Posterior cingulate gyrus (tissue), 11 donors: ENCODE results near the gene ELP2.
"Not testable (repeated sequence)": the region's sequence is repeated elsewhere in the genome, so short reads cannot be mapped to it uniquely, and the experiment has no call there.

Experiments used
- DNase-seq, 10 donors: peaks; one replicate each; pipeline versions ENCODE4 v3.0.0 to v3.0.0-alpha.2; 2020 to 2021; ENCODE audit warnings: mixed read lengths in 3 of 10
- intact Hi-C: fragments of 100-400 bp; cut with DNase I; formaldehyde crosslinking; loops from one replicate; pipeline ENCODE4 v1.15.1; 2023

ELP2 gene, protein sequence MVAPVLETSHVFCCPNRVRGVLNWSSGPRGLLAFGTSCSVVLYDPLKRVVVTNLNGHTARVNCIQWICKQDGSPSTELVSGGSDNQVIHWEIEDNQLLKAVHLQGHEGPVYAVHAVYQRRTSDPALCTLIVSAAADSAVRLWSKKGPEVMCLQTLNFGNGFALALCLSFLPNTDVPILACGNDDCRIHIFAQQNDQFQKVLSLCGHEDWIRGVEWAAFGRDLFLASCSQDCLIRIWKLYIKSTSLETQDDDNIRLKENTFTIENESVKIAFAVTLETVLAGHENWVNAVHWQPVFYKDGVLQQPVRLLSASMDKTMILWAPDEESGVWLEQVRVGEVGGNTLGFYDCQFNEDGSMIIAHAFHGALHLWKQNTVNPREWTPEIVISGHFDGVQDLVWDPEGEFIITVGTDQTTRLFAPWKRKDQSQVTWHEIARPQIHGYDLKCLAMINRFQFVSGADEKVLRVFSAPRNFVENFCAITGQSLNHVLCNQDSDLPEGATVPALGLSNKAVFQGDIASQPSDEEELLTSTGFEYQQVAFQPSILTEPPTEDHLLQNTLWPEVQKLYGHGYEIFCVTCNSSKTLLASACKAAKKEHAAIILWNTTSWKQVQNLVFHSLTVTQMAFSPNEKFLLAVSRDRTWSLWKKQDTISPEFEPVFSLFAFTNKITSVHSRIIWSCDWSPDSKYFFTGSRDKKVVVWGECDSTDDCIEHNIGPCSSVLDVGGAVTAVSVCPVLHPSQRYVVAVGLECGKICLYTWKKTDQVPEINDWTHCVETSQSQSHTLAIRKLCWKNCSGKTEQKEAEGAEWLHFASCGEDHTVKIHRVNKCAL

DNA sequence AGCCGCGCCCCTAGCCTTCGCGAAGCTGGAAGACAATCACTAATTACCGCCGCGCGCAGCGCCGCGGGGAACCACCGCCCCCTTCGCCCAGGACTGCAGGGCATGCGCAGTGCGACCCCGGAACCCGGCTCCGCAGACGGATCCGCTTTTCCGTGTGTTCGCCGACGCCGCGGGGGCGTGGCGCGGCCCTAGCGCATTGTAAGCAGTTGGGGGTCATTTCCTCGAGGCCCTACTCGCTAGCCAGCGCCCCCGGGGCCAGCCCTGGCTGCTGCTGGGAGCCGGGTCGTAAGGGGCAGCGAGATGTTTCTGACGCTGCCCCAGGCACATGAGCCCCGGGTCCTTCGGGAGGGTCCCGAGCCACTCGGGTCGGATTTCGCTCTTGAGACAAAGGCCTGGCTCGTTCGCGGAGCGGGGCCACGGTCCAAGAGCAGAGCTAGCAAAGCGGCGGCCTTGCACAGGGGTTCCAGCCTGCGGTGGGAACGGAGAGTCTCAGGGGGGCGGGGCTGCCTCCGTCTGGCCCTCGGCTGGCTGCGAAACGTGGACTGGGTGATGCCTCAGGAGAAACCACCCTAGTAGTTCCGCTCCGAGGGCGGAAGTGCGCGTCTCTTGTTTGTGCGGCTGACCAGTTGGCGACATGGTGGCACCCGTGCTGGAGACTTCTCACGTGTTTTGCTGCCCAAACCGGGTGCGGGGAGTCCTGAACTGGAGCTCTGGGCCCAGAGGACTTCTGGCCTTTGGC lies at the start of gene ELP2, which contains the start of gene SLC39A6:
TSS of gene ELP2 (plus strand) at position 600 of the 739 bp plus-strand sequence. CDS start at position 635, 35 bp downstream.
TSS of gene SLC39A6 (minus strand) at position 41 of the 739 bp plus-strand sequence. CDS start 2,333 bp downstream, outside the sequence.
- DNase-seq, result peak; percentile 94 to 99 (median 96)
- intact Hi-C loops, result loop anchor here (1.0 to 10.0 kb wide), 4 partner anchors 62 to 632 kb away; partner anchors contain the start of genes INO80C, RMP24 and RPRD1A

DNA sequence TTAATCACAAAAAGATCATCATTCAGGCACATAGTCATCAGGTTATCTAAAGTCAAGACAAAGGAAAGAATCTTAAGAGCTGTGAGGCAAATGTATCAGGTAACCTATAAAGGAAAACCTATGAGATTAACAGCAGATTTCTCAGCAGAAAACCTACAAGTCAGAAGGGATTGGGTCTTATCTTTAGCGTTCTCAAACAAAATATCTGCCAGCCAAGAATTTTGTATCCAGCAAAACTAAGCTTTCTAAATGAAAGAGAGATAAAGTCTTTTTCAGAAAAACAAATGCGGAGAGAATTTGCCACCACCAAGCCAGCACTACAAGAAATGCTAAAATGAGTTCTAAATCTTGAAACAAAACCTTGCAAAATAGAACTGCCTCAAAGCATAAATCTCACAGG lies 48.6 kb upstream of the ELP2 start:
- intact Hi-C loops, result not testable (repeated sequence)

DNA sequence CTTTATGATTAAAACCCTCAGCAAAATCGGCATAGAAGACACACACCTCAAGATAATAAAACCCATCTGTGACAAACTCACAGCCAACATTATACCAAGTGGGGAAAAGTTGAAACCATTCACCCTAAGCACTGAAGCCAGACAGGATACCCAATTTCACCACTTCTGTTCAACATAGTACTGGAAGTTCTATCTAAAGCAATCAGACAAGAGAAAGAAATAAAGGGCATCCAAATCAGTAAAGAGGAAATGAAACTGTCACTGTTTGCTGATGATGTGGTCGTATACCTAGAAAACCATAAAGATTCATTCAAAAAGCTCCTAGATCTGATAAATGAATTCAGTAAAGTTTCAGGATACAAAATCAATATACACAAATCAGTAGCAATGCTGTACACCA lies 46.0 kb upstream of the ELP2 start:
- DNase-seq, result no peak
- intact Hi-C loops, result no loop called here

More for the DNA sequence above, 48.6 kb upstream of the ELP2 start:
- DNase-seq, result not testable (repeated sequence)

DNA sequence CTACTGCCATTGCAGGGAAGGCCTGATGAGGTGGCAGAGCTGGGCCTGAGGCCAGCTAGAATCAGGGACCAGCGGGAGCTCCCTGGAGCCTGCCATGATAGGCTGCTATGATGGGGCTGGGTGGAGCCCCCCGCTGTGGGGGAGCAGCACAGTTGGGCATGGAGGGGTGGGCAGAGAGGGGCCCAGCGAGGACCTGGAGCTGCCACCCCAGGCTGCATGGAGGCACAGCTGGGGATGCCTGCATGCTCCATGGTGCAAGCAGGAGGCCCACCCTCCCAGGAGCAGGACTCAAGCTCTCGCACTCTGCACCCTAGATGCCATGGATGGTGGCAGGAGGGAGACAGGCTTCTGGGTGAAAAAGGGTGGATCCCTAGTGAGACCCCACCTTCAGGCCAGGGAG lies 44.5 kb upstream of the ELP2 start:
- DNase-seq, result peak in 1 of 10 donors; percentile 51
- intact Hi-C loops, result no loop called here

DNA sequence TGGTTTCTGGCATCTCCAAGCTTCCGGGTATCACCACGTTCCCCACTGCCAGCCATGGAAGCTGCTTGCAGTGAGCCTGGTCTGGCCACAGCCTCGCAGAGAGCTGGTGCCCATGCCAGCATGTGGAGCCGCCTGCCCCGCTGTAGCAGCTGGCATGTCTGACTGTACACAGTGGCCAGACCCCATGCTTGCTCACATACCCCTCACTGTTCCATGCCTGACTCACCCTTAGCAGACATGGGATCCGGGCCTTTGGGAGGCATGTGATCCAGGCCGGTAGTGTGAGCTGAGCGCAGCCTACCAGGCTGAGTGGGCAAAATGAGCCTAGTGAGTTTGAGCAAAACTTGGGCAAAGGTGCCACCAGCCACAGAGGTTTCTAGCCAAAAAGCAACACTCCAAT lies 43.5 kb upstream of the ELP2 start:
- peak in 1 of 10 donors; percentile 42 for DNase-seq
- intact Hi-C loops, result no loop called here

DNA sequence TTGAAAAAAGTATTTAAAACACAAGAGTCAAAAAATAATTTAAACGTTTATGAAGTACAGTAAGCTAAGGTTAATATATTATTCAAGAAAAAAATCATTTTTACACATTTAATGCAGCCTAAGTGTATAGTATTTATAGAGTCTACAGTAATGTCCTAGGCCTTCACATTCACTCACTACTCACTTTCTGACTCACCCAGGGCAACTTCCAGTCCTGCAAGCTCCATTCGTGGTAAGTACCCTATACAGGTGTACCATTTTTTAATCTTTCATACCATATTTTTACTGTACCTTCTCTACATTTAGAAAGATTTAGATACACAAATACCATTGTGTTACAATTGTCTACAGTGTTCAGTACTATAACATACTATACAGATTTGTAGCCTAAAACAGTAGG lies 41.4 kb upstream of the ELP2 start:
- no peak for DNase-seq
- intact Hi-C loops, result no loop called here

DNA sequence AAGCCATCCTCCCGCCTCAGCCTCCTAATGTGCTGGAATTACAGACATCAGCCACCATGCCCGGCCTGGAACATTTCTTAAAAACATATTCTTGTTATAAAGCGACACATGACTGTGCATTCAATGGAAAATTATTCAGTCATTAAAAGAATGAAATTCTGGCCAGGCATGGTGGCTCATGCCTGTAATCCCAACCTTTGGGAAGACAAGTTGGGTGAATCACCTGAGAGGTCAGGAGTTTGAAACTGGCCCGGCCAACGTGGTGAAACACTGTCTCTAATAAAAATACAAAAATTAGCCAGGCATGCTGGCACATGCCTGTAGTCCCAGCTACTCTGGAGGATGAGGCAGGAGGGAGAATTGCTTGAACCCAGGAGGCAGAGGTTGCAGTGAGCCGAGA lies 40.7 kb upstream of the ELP2 start:
- DNase-seq, result no peak
- intact Hi-C loops, result no loop called here

DNA sequence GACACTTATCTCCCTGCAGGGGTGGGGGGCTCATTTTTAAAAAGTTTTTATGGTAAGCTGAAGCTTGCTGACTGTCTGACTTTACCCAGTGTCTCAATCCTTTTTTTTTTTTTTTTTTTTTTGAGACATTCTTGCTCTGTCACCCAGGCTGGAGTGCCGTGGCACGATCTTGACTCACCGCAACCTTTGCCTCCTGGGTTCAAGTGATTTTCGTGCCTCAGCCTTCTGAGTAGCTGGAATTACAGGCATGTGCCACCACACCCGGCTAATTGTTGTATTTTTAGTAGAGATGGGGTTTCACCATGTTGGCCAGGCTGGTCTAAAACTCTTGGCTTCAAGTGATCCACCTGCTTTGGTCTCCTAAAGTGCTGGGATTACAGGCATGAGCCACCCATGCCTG lies 37.6 kb upstream of the ELP2 start:
- DNase-seq, intact Hi-C loops: not testable (repeated sequence)

DNA sequence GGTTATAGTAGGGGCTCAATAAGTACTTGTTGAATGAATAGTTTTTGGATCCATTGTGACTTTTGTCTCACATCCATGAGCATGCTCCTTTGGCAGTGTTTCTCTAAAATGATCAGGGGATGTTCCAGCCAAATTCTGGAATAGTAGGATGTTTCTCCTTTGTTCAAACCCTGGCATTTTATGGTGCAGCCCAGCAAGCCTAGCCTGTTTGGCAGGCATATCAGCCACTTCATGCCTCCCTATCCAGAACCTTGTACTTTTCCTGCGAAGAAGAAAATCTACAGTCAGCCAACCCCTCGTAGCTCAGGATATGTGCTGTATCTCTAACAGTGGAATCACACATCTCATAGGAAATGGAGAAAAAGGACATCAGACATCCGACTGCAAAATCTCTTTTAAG lies 35.3 kb upstream of the ELP2 start:
- intact Hi-C loops, result no loop called here
- DNase-seq, result no peak

DNA sequence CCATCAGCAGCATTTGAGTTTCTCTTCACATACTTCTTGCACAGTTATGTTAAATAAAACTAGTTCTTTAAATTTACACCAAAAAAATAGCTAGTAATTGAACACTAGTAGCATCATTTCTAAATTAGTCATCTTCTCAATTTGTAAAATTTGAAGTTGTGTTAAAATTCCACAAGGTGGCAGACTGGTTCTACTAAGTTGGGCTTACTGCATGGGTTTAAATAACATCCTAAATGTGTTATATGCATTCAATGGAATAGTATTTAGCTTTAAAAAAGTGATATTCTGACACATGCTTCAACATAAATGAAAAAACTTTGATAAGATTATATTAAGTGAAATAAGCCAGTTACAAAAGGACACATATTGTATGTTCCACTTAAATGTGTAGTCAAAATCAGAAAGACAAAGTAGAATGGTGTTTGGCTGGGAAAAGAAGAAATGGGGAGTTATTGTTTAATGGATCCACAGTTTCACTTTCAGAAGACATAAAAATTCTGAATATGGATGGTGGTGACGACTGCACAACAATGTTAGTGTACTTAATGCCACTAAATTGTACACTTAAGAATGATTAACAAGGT lies 33.7 kb upstream of the ELP2 start:
- DNase-seq, result no peak
- intact Hi-C loops, result loop anchor here (1.0 to 5.0 kb wide), 2 partner anchors 188 to 661 kb away; no protein-coding TSS in a partner anchor

DNA sequence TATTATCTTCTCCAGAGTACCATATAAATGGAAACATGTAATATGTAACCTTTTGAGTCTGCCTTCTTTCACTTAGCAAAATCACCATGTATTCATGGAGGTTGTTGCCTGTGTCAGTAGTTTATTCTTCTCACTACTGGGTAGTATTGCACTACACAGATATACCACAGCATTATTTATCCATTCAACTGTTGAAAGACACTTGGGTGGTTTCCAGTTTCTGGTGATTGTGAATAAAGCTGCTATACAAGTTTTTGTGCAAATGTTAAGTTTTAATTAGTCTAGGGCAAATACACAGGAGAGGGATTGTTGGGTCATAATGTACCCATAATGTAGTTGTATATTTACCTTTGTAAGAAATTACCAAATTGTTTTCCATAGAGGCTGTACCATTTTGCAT lies 32.7 kb upstream of the ELP2 start:
- intact Hi-C loops, result loop anchor here (1.0 to 5.0 kb wide), 2 partner anchors 187 to 660 kb away; no protein-coding TSS in a partner anchor
- DNase-seq, result no peak

DNA sequence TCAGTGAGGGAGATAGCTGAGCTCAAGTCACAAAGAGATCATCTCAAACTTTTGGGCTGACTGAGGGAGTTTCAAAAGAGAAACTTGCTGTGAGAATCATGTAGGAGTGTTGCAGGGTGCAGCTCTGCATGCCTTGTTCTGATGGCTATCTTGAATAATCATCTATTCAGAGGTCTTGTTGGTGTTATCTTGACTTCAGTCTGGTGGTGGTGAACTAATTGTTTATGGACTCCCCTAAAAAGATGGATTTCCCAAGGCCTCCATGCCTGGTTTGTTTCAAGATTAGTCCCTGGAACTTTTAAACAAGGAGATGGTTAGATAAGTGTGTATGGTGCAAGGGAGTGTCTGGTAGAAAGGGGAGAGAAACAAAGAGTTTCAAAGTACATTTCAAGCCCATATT lies 30.4 kb upstream of the ELP2 start:
- DNase-seq, result no peak
- intact Hi-C loops, result loop anchor here (5.0 kb wide), 1 partner anchor 658 kb away; no protein-coding TSS in a partner anchor

DNA sequence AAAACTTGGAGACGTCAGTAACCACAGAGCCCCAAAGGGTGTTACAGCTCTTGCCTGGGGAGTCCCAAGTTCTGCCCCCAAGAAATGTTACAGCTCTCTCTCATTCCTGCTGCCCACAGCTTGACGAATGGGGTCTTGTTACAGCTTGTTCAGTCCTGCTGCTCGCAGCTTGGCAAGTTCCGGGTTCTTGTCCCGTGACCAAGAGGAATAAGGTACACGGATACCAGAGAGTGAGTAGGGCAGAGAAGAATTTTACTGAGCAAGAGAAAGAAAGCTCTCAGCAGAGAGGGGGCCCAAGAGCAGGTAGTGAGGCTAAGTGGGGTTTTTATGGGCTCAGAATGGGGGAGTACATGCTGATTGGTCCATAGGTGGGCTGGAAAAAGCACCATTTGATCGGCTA lies 27.8 kb upstream of the ELP2 start:
- no peak for DNase-seq
- intact Hi-C loops, result no loop called here

DNA sequence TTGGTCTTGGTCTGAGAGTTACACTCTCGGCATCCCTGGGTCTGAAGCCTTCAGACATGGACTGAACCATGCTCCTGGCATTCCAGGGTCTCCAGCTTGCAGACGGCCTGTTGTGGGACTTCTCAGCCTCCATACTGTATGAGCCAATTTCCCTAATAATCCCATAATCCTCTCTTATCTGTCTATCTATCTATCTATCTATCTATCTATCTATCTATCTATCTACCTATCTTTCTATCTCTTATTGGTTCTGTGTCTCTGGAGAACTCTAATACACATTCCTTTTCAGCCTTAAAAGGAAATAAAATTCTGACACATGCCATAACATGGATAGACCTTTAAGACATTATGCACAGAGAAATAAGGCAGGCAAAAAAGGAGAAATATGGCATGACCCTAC lies 24.9 kb upstream of the ELP2 start:
- no peak for DNase-seq
- intact Hi-C loops, result no loop called here

DNA sequence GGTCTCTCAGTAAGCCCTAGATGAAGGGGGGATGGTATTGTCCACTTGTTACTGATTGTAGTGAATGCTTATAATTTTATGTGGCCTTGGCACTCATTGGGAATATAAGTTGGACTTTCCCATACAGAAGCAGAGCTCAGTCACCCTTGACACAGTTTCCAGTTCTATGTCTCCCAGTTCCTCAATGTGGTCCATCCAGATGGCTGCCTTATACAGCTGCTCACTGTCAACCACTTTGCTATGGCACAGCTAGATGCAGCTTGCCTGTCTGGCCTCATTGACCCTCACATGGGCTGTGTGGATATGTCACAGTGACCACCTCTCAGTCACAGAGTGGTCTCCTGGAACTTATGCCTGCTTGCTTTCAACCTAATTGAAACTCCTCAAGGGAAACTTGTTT lies 22.2 kb upstream of the ELP2 start:
- DNase-seq, result no peak
- intact Hi-C loops, result no loop called here

DNA sequence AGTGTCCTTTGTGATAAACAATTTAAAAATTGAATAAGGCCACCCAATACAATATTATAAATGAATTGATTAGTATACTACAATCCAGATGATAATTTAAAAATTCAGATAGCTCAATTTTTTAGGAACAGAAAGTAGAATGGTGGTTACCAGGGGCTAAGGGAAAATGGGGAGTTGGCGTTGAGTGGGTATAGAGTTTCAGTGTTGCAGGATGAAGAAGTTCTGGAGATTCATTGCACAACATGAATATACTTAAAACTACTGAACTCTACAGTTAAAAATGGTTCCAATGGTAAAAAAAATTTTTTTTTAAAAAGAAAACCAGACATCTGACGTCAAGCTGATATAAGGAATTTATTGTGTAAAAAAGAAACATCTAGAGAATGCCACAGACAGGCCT lies 21.5 kb upstream of the ELP2 start:
- intact Hi-C loops, result no loop called here
- DNase-seq, result no peak

DNA sequence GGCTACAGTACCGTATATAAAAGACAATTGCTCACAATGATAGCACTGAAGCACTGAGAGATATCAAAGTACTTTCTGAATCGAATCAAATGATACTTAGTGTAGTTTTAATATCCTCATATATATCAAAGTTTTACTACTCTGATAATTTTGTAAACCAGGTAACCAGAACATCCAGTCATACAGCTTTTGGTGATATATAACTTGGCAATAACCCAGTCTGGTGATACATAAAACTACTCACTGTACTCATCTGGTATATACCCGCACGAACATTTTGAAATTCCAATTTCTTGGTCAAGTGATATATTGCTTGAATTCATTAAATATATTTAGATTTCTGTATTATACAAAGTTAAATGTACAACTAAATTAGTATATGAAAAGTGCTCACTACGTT lies 21.1 kb upstream of the ELP2 start:
- DNase-seq, result no peak
- intact Hi-C loops, result no loop called here

DNA sequence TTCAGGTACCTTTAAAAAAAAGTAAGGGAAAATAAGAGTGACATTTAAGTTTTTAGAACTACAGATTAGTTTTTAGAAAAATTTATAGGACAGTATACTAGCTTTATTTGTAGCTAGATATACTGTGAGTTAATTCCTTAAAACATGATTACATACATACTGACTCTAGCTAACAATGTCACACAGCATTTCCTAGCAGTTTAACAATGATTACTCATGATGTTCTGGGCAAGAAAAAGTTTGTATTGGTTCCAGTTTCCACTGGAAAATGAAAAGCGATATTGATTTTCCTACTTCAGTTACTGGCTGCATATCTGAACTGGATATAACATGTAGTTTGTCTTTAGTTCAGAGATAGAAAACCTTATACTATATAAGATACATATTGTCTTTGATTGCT lies 20.0 kb upstream of the ELP2 start:
- DNase-seq, result no peak
- intact Hi-C loops, result no loop called here

DNA sequence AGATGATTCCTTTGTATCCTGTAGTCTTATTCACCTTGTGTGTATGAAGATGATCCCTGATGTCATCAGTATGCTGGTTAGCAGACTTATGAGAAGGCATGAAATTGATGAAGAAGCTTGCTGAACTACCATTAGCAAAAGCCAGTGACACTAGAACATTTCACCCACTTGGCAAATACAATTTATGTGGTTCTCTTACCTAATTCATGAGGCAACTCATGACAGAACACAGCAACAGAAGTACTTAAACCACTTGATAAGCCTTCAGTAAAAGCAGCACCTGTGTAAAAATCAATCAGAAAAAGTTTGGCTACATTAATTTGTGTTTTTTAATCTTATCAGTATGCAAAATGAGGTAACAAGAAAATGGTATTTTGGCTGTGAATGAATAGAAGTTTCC lies 17.4 kb upstream of the ELP2 start:
- DNase-seq, result no peak
- intact Hi-C loops, result no loop called here

DNA sequence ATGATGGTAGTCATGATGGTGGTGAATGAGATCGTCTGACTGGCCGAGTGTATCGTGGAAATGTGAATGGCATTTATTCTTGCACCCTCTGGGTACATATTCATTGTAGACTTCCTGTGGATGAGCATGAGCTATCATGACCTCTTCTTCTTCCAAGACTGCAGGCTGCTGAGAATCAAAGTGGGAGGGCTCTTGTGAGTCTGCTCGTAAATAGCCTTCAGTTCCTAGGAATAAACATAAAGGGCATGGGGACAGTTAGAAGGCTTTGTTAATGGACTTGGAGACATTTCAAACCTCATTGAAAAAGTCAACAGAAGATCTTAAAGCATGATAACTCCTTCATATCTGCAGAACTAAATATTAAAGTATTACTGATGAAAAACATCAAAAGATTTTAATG lies 15.4 kb upstream of the ELP2 start:
- intact Hi-C loops, result no loop called here
- DNase-seq, result no peak
